ENCODE measurements around the gene MAP3K5. TPM values are rescaled to one million over a fixed set of nuclear protein-coding genes. Genes with fewer than 3 reads are reported as not detected.

MAP3K5 gene
- total and polyA plus RNA-seq, 2 of the 8 experiments (the other 6 are each of a cell fraction or from before 2014, with no cell fraction given), result 0.63 to 2.6 TPM

DNA sequence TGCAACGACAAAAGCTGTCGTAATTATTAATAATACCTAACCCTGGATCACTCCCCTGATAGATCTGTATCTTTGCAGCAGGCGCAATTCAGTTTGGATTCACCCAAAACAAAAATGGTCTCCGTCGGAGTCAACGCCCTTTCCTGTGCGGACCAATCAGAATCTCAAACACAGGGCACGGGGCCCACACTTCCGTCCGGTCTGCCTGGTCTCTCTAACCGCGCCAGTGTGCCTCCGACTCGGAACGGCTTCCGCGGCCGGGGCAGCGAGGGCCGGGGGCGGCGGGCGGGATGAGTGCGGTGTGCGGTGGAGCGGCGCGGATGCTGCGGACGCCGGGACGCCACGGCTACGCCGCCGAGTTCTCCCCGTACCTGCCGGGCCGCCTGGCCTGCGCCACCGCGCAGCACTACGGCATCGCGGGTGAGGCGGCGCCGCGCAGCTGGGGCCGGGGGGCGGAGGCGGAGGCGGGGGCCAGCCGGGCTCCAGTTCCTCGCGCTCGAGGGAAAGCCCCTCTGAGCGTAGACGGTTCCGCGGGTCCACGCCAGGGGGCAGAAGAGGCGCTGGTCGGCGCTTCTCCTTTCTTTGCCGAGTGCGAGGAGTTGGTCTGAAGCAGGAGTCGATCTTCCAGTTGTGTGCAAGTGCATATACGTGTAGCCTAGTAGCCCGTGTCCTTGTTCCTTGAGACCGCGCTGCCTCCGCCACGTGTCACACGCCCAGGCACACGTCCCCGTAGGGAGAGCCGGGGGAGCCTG is 30.3 kb upstream of the MAP3K5 start, which contains the start of gene PEX7 (continued):
- TF ChIP-seq SUZ12 (IDR thresholded peaks at IDR 0.05; ENCODE audit: low read length) (0 out of 2 replicates have a peak, but pooled peaks have one; percentile 35), RAD21 (IDR thresholded peaks at IDR 0.05 in 1 of 2, conservative IDR thresholded peaks at IDR 0.05 in 1 of 2; ENCODE audit: low read depth in 2 of 2, low read length in 2 of 2) (peak; percentile 41 to 59; a peak in 3 of 4 replicates), KDM1A (IDR thresholded peaks at IDR 0.05; ENCODE audit: borderline replicate concordance, low read length) (peak; percentile 8; the same call in 1 of the 2 replicates), JUN (IDR thresholded peaks at IDR 0.05; ENCODE audit: low read depth, low read length) (no peak), POLR2AphosphoS5 (IDR thresholded peaks at IDR 0.05; ENCODE audit: low read depth, low read length) (peak; percentile 84), ASH2L (IDR thresholded peaks at IDR 0.05; ENCODE audit: low read length) (peak; percentile 65), RBBP5 (IDR thresholded peaks at IDR 0.05; ENCODE audit: borderline replicate concordance, low read depth, low read length) (peak; percentile 39; the same call in 1 of the 2 replicates), EGR1 (IDR thresholded peaks at IDR 0.05; ENCODE audit: borderline replicate concordance, low read depth, low read length) (0 out of 2 replicates have a peak, but pooled peaks have one; percentile 34), TBP (IDR thresholded peaks at IDR 0.05; ENCODE audit: low read depth, low read length) (peak; percentile 72), KDM4A (IDR thresholded peaks at IDR 0.05; ENCODE audit: low read depth, low read length, severe bottlenecking) (peak; percentile 73), YY1 (IDR thresholded peaks at IDR 0.05; ENCODE audit: low read depth, low read length) (peak; percentile 98), SP1 (IDR thresholded peaks at IDR 0.05; ENCODE audit: low read depth, low read length) (peak; percentile 62; the same call in 1 of the 2 replicates), POLR2A (IDR thresholded peaks at IDR 0.05; ENCODE audit: control extremely low read depth in 1 of 2, low read depth in 2 of 2, low read length in 2 of 2) (peak in 1 of 2 experiments; percentile 81; a peak in 2 of 3 replicates), PHF8 (conservative IDR thresholded peaks at IDR 0.05; ENCODE audit: low read depth, low read length) (peak; percentile 98)
- TF ChIP-seq, protein P1, sequence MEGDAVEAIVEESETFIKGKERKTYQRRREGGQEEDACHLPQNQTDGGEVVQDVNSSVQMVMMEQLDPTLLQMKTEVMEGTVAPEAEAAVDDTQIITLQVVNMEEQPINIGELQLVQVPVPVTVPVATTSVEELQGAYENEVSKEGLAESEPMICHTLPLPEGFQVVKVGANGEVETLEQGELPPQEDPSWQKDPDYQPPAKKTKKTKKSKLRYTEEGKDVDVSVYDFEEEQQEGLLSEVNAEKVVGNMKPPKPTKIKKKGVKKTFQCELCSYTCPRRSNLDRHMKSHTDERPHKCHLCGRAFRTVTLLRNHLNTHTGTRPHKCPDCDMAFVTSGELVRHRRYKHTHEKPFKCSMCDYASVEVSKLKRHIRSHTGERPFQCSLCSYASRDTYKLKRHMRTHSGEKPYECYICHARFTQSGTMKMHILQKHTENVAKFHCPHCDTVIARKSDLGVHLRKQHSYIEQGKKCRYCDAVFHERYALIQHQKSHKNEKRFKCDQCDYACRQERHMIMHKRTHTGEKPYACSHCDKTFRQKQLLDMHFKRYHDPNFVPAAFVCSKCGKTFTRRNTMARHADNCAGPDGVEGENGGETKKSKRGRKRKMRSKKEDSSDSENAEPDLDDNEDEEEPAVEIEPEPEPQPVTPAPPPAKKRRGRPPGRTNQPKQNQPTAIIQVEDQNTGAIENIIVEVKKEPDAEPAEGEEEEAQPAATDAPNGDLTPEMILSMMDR (IDR thresholded peaks at IDR 0.05; ENCODE audit: control extremely low read depth in 1 of 3, insufficient read depth in 1 of 3, low read depth in 1 of 3, low read length in 3 of 3), result peak; percentile 67 to 81 (median 69)
- TF ChIP-seq, protein P2, sequence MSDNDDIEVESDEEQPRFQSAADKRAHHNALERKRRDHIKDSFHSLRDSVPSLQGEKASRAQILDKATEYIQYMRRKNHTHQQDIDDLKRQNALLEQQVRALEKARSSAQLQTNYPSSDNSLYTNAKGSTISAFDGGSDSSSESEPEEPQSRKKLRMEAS (IDR thresholded peaks at IDR 0.05), result peak; percentile 95
- TF ChIP-seq, protein P3, sequence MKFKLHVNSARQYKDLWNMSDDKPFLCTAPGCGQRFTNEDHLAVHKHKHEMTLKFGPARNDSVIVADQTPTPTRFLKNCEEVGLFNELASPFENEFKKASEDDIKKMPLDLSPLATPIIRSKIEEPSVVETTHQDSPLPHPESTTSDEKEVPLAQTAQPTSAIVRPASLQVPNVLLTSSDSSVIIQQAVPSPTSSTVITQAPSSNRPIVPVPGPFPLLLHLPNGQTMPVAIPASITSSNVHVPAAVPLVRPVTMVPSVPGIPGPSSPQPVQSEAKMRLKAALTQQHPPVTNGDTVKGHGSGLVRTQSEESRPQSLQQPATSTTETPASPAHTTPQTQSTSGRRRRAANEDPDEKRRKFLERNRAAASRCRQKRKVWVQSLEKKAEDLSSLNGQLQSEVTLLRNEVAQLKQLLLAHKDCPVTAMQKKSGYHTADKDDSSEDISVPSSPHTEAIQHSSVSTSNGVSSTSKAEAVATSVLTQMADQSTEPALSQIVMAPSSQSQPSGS (IDR thresholded peaks at IDR 0.05; ENCODE audit: low read length), result 0 out of 2 replicates have a peak, but pooled peaks have one; percentile 27
- TF ChIP-seq, protein P4, sequence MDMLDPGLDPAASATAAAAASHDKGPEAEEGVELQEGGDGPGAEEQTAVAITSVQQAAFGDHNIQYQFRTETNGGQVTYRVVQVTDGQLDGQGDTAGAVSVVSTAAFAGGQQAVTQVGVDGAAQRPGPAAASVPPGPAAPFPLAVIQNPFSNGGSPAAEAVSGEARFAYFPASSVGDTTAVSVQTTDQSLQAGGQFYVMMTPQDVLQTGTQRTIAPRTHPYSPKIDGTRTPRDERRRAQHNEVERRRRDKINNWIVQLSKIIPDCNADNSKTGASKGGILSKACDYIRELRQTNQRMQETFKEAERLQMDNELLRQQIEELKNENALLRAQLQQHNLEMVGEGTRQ (IDR thresholded peaks at IDR 0.05; ENCODE audit: low read length), result peak; percentile 91

Data from H1 (cell line).